IPS-18c (cell line): ENCODE results near the gene CRAT.

Source experiments
- H3K4me3 ChIP-seq: 2 replicates; pipeline ENCODE4 v1.7.0; 2013; ENCODE audit warnings: low read depth, mild to moderate bottlenecking, low read length, moderate library complexity; ENCODE audit not compliant: insufficient read depth
- H3K9me3 ChIP-seq: one replicate; pipeline ENCODE4 v1.6.1; 2013; ENCODE audit warnings: mild to moderate bottlenecking, low read length, moderate library complexity; ENCODE audit not compliant: control insufficient read depth, insufficient read depth

CRAT gene

DNA sequence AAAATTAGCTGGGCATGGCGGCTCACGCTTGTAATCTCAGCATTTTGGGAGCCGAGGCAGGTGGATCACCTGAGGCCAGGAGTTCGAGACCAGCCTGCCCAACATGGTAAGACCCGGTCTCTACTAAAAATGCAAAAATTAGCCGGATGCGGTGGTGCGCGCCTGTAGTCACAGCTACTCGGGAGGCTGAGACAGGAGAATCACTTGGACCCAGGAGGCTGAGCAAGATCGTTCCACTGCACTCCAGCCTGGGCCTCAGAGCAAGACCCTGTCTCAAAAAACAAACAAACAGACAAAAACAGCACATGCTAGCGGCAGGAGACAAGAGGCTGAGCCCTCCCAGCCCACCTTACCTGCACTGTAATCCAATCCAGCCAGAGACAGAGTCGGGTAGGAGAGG is 30.8 kb downstream of the CRAT start:
- H3K9me3 ChIP-seq = no peaks in the 10 kb centered on the region
- peak overlapping the region; percentile 75 for H3K4me3 ChIP-seq

- Histone ChIP-seq H3K9me3 (no peaks in the 10 kb centered on the region), H3K4me3 (no peak overlapping the region; the same call in 1 of the 2 replicates)
Measured at GRCh38 chr9:129078691-129079503, 31.7 kb downstream of the CRAT start.

DNA sequence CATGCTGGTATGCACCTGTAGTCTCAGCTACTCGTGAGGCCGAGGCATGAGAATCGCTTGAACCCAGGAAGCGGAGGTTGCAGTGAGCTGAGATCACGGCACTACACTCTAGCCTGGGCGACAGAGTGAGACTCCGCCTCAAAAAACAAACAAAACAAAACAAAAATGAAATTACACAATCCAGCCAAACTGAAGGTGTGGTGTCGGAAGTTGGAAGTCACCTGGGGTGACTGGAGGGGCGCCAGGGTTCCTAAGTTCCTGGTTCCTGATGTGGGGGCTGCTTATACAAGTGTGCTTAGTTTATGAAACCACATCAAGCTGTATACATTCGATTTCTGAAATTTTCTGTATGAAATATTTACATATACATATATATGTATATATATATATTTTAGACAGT is 33.4 kb downstream of the CRAT start:
- no peak overlapping the region for H3K4me3 ChIP-seq
- no peaks in the 10 kb centered on the region for H3K9me3 ChIP-seq

- Histone ChIP-seq H3K4me3 (no peak overlapping the region), H3K9me3 (no peaks in the 10 kb centered on the region)
Measured at GRCh38 chr9:129076640-129077037, 34.0 kb downstream of the CRAT start.

DNA sequence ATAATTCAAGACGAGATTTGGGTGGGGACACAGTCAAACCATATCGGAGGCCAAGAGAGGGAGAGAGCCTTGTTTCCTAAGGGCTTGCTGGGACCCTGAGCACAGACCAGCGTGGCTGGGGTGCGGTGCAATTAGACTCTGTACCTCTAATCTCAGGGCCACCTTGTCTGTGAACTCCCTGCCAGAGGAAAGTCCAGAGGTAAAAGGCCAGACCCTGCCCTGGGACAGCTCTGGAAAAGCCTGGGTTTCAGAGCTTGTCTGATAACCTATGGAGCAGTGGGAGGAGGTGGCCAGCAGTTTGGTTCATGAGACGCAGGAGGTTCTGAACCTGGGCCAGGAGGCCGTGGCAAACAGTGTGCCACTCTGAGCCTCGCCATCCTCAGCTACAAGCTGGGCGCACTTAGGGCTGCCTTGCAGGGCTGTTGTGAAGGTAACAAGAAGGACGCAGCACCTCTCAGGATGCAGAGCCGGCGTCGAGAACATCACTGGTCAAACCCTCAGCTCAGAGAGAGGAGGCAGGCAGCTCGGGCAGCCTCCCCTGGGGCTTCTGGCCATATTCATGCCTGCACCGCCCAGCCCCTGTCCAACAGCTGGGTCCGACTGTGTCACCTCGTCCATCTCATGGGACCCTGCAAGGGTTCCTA is 34.5 kb downstream of the CRAT start:
- H3K9me3 ChIP-seq = no peaks in the 10 kb centered on the region

GRCh38 chr9:129074106-129074505 is 36.5 kb downstream of the CRAT start:
- no peak overlapping the region for H3K4me3 ChIP-seq
- no peaks in the 10 kb centered on the region for H3K9me3 ChIP-seq

More for the DNA sequence above, 34.5 kb downstream of the CRAT start:
- no peak overlapping the region for H3K4me3 ChIP-seq

GRCh38 chr9:129073404-129073803 is 37.2 kb downstream of the CRAT start:
- Histone ChIP-seq H3K4me3 (no peak overlapping the region), H3K9me3 (no peaks in the 10 kb centered on the region)

DNA sequence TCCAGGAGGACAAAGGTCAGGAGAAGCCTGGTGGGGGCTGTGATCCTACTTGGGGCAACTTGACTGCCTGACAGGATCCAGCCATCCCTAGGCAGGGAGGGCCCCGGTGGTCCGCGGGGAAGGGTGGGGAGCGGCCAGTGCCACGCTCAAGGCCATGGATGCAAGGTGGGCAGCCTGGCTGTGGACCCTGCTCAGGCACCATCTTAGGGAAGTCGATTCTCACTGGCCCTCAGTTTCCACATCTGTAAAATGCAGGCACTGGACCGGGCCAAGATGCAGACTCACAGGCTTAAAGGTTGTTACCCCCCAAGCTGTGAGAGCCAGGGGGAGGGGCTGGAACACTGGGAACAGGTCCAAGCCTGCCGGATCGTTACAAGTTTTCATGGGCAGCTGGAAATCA is 38.4 kb downstream of the CRAT start:
- Histone ChIP-seq H3K4me3 (no peak overlapping the region), H3K9me3 (no peaks in the 10 kb centered on the region)

- Histone ChIP-seq H3K9me3 (no peaks in the 10 kb centered on the region), H3K4me3 (no peak overlapping the region; the same call in 1 of the 2 replicates)
Measured at GRCh38 chr9:129071526-129072126, 39.0 kb downstream of the CRAT start.

- Histone ChIP-seq H3K9me3 (no peaks in the 10 kb centered on the region), H3K4me3 (peak overlapping the region; percentile 9; the same call in 1 of the 2 replicates)
Measured at GRCh38 chr9:129070696-129071525, 39.7 kb downstream of the CRAT start.

DNA sequence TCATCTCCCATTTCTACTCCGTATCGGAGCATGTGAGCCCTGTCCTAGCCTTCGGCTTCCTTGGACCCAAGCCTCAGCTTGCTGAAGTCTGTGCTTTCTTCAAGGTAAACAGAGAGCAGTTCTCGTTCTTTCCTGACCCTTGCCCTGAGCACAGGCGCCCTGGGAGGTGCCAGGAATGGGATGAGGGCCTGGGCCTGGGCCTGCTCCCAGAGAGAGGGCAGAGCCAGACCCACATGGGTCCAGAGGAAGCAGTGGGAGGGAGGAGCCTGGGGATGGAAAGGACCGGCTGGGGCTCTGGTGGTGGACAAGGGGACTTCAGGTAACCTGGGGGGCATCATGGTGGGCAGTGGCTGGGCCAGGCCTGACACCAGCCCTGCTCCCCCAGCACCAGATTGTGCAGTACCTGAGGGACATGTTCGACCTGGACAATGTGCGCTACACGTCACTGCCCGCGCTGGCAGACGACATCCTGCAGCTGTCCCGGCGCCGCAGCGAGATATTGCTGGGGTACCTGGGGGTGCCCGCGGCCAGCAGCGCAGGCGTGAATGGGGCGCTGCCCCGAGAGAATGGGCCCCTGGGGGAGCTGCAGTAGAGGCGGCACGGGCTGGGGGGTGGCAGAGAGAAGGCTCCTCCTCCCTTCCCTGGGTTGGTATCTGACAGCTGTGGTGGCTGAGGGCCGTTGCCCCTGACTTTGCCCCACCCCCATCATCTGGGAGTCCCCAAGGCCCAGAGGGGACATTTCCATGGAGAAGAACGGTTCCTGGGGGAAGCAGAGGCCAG is 40.5 kb downstream of the CRAT start:
- Histone ChIP-seq H3K9me3 (no peaks in the 10 kb centered on the region), H3K4me3 (no peak overlapping the region)

DNA sequence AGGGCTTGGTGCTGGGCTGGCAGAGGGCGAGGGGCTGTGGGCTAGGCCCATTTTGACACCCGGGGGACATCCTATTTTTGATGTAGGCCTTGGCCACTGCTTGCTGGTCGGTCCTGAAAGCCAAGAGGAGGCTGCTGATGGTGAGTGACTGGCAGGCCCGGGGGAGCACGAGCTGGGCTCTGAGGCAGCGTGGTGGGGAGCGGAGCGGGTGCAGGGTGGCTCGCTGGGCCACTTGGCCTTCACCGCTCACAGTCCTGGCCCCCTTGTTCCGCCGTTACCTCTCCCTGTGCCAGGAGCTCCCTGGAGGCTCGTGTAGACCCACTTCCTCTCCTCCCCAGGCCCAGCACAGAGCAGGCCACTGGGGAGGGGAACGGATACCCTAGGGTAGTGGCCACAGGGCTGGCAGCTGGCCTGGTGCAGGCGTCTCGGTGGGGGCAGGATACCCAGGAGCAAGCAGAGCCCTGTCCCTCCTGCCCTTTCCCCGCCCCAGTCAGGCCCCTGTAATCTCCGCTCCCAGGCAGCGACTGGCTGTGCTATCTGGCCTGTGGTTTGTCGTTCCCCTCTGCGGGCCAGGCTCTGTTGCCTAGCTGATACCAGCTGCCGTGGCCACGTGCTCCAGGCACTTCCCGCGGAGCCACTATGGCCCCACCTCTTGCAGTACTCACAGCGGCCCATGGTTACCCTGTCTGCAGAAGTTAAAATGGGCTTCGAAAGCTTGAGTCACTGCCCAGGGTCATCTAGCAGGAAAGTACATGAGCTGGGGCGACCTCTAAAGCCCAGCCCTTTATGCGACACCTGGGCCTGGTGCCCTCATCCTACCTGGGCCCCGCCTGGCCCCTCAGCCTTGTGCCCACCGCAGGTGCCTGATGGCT is 41.4 kb downstream of the CRAT start:
- Histone ChIP-seq H3K4me3 (no peak overlapping the region), H3K9me3 (no peaks in the 10 kb centered on the region)

DNA sequence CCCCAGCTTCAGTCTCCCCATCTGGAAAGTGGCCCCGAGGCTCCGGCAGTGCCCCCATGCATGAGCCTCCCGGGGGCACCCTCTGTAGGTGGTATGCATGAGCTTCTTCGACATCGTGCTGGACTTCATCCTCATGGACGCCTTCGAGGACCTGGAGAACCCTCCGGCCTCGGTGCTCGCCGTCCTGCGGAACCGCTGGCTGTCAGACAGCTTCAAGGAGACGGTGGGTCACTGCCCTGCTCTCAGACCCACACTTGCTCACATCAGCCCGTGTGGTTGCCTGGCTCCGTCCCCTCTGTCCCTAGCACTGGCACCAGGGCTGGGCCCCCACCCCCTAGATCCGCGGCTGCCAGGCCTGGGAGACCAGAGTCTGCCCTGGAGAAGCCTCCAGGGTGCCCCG is 42.5 kb downstream of the CRAT start:
- Histone ChIP-seq H3K4me3 (no peak overlapping the region), H3K9me3 (no peaks in the 10 kb centered on the region)

DNA sequence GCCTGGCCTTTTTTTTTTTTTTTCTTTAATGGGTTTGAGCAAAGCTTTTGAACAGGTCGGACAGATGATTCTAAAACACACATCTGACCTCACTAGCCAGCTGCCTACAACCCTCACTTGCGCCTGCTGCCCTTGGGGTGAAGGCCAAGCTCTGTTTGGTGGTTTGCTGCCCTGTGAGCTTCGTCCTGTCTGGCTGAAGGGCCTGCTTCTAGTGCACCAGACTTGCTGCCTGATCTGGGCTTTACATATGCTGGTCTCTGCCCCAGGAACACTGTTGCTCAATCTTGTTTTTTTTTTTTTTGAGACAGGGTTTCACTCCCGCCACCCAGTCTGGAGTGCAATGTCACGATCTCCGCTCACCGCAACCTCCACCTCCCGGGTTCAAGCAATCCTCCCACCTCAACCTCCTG is 46.1 kb downstream of the CRAT start:
- no peak overlapping the region for H3K4me3 ChIP-seq

DNA sequence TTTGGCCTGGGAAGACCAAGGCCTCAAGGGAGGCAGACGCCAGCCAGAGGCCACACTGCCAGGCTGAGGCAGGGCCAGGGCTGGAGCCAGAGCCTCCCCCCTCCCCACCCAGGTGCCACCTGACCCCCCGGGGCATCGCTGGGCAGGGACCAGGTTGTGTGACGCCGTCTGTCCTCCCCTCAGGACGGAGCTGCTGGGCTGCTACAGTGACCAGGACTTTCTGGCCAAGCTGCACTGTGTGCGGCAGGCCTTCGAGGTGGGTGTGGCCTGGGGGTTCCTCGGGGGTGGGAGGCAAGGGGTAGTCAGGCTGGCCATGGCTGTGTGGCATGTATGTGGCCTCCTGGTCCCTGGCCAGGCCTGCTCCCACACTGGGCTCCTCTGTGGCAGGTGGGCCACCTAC is 47.5 kb downstream of the CRAT start:
- H3K4me3 ChIP-seq = no peak overlapping the region
- H3K9me3 ChIP-seq = no peaks in the 10 kb centered on the region

More for the DNA sequence above, 46.1 kb downstream of the CRAT start:
- no peaks in the 10 kb centered on the region for H3K9me3 ChIP-seq

GRCh38 chr9:129060991-129061390 is 49.6 kb downstream of the CRAT start:
- H3K4me3 ChIP-seq = no peak overlapping the region
- no peaks in the 10 kb centered on the region for H3K9me3 ChIP-seq
